Stimulated activated naive B cell treated with anti-CD40 and anti-IgM and Interleukin-4, amounts not matched to agents 10 μg/mL and 1 μg/mL and 100 μg/mL, for 72 hours (primary cell): ENCODE data around the gene DYNC1LI2.

Experiments
- ATAC-seq, 2 donors: fragments of 150-1000 bp; cut with Tn5 transposase; replicated peaks; 2 replicates each; pipeline ENCODE4 v1.10.0; 2021; ENCODE audit warnings: moderate library complexity in 1 of 2
- DNase-seq: peaks from one replicate; pipeline ENCODE4 v3.0.0; 2021
- H3K27ac Mint-ChIP-seq: one replicate; pipeline ENCODE4 v1.8.0; 2022; ENCODE audit warnings: mild to moderate bottlenecking, mixed read lengths
- H3K27me3 Mint-ChIP-seq, 2 donors: one replicate each; pipeline ENCODE4 v1.8.0; 2022; ENCODE audit warnings: mixed read lengths in 2 of 2
- H3K36me3 Mint-ChIP-seq, 2 donors: one replicate each; pipeline ENCODE4 v1.8.0; 2022; ENCODE audit warnings: mixed read lengths in 2 of 2, mild to moderate bottlenecking in 1 of 2
- H3K4me1 Mint-ChIP-seq, 2 donors: one replicate each; pipeline ENCODE4 v1.8.0; 2022; ENCODE audit warnings: mixed read lengths in 2 of 2, mild to moderate bottlenecking in 1 of 2
- H3K4me3 Mint-ChIP-seq, 2 donors: one replicate each; pipeline ENCODE4 v1.8.0; 2022; ENCODE audit warnings: mild to moderate bottlenecking in 2 of 2, mixed read lengths in 2 of 2, moderate library complexity in 1 of 2
- H3K9me3 Mint-ChIP-seq, 2 donors: one replicate each; pipeline ENCODE4 v1.8.0; 2022; ENCODE audit warnings: mixed read lengths in 2 of 2, mild to moderate bottlenecking in 1 of 2

The DYNC1LI2 gene

DNA sequence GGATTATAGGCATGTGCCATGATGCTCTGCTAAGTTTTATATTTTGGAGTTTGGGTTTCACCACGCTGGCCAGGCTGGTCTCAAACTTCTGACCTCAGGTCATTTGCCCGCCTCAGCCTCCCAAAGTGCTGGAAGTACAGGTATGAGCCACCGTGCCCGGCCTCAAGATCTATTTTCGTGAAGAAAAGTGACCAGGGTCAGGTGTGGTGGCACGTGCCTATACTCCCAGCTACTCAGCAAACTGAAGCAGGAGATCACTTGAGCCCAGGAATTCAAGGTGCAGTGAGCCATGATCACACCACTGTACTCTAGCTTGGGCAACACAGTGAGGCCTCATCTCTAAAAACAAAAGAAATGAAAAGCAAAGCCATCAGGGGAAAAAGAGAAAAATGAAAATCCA is 73.6 kb downstream of the DYNC1LI2 start:
- Mint-ChIP-seq H3K9me3 (no peaks in the 10 kb centered on the region), H3K4me1 (no peaks in the 10 kb centered on the region), H3K27ac (no peak overlapping the region), H3K4me3 (no peak overlapping the region), H3K27me3 (no peaks in the 10 kb centered on the region), H3K36me3 (no peaks in the 10 kb centered on the region)
- DNase-seq: no peak
- no peak for ATAC-seq

- H3K4me3 Mint-ChIP-seq: no peak overlapping the region
- H3K27me3 Mint-ChIP-seq: no peaks in the 10 kb centered on the region
- ATAC-seq (no peak), DNase-seq (no peak)
- H3K9me3 Mint-ChIP-seq: no peaks in the 10 kb centered on the region
- H3K27ac Mint-ChIP-seq: no peak overlapping the region
- H3K36me3 Mint-ChIP-seq: no peaks in the 10 kb centered on the region
- H3K4me1 Mint-ChIP-seq: no peaks in the 10 kb centered on the region
Observed at GRCh38 chr16:66677179-66677578, 74.2 kb downstream of the DYNC1LI2 start.

DNA sequence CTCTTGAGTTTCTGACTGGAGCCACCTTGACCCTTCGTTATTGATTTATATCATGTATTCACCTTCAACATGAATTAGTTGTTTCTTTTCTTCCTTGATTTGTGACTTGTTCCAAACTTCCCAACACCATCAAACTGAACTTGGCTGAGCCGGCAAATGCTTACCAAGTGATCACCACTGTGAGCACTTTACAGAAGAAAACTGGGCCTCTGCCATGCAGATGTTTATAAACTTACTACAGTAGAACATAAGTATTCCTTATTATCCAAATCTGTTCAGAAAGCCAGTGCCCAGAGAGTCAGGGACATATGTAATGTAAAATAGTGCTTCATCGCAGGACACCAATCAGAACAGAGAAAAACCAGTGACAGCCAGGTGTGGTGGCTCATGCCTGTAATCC is 74.8 kb downstream of the DYNC1LI2 start:
- no peak overlapping the region for H3K4me3 Mint-ChIP-seq
- no peaks in the 10 kb centered on the region for H3K4me1 Mint-ChIP-seq
- H3K9me3 Mint-ChIP-seq: no peaks in the 10 kb centered on the region
- no peak for DNase-seq
- no peak for ATAC-seq
- H3K27me3 Mint-ChIP-seq: no peaks in the 10 kb centered on the region
- no peaks in the 10 kb centered on the region for H3K36me3 Mint-ChIP-seq
- H3K27ac Mint-ChIP-seq: no peak overlapping the region

DNA sequence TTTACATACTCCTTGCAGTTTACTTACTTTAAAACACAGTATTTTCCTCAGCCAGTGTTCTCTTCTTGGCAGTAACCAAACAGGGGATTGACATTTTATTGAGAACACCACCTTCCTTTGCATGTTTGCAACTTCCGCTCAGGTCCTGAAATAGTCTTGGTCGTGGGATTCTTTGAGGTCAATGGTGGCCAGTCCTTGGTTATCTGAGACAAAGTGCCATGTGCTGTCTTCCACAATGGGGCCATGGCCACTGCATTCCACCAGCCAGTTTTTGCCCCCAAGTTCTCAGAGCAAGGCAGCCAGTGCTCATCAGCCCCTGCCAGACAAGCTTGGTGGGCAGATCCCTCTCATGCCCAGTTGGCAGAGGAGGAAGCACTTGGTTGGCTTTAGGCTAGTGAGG is 77.7 kb downstream of the DYNC1LI2 start:
- Mint-ChIP-seq H3K27me3 (no peaks in the 10 kb centered on the region), H3K27ac (no peak overlapping the region), H3K4me3 (no peak overlapping the region), H3K9me3 (no peaks in the 10 kb centered on the region), H3K36me3 (no peaks in the 10 kb centered on the region), H3K4me1 (no peaks in the 10 kb centered on the region)
- ATAC-seq (no peak), DNase-seq (no peak)
